Measurements from ENCODE around the gene UGT1A10.

Gene UGT1A10

DNA sequence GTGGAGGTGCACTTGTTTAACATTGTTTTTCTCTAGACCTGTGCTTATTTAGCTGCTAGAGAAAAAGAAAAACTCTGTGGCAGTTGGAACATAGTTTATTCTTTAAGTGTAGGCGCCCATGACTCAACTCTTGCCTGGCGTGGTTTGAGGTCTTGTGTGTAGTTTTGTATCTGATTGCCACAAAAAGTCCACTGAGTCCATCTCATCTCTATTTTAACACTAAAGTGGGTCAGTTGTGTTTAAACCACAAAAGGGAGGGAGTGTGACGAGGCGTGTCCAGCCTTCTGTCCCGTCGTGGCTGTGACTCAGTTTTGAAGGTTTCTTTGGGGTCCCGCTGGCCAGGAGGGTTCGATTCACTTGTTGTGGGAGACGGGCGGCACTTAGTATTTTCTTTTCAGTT lies 20.2 kb downstream of the UGT1A10 start:
- no peak for DNase-seq

DNA sequence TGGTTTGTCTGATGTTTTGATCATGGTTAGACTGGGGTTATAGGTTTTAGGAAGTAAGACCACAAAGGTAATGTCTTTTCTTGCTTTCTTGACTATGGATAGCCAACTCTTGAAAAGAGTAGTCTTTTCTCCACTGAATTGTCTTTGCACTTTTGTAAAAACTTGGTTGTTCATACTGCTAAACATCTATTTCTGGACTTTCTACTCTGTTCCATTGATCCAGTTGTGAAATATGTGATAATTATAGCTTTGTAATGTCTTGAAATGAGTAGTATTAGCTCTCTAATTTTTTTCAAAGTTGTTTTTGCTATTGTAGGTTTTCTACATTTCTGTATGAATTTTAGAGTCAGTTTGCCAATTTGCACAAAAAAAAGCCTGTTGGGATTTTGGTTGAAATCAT lies 22.4 kb downstream of the UGT1A10 start:
- DNase-seq: no peak

DNA sequence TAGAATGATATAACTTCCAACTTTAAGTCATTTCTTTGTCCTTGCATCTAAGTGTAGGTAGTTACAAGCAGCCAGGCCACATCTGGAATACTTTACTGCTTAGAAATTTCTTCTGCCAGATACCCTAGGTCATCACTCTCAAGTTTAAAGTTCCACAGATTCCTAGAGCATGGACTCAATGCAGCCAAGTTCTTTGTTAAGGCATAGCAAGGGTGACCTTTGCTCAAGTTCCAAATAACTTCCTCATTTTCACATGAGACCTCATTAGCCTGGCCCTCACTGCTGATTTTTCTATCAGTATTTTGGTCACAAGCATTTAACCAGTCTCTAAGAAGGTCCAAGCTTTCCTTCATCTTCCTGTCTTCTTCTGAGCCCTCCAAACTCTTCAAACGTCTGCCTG lies 27.7 kb downstream of the UGT1A10 start:
- DNase-seq: no peak

DNA sequence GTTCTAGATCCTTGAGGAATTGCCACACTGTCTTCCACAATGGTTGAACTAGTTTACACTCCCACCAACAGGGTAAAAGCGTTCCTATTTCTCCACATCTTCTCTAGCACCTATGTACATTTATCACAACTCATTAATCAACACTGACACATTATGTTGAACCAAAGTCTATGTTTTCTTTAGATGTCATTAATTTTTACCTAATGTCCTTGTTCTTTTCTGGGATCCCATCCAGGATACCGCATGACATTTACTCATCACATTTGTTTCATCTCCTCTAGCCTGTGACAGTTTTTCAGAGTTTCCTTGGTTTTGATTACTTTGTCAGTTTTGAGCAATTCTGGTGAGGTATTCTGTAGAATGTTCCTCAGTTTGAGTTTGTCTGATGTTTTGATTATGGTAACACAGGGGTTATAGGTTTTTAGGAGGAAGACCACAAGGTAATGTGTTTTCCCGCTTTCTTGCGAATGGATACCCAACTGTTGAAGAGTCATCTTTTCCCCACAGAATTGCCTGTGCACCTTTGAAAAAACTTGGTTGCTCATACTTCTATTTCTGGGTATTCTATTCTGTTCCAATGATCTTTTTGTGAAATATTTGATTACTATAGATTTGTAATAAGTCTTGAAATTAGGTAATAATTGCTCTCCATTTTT lies 32.5 kb downstream of the UGT1A10 start:
- no peak for DNase-seq

DNA sequence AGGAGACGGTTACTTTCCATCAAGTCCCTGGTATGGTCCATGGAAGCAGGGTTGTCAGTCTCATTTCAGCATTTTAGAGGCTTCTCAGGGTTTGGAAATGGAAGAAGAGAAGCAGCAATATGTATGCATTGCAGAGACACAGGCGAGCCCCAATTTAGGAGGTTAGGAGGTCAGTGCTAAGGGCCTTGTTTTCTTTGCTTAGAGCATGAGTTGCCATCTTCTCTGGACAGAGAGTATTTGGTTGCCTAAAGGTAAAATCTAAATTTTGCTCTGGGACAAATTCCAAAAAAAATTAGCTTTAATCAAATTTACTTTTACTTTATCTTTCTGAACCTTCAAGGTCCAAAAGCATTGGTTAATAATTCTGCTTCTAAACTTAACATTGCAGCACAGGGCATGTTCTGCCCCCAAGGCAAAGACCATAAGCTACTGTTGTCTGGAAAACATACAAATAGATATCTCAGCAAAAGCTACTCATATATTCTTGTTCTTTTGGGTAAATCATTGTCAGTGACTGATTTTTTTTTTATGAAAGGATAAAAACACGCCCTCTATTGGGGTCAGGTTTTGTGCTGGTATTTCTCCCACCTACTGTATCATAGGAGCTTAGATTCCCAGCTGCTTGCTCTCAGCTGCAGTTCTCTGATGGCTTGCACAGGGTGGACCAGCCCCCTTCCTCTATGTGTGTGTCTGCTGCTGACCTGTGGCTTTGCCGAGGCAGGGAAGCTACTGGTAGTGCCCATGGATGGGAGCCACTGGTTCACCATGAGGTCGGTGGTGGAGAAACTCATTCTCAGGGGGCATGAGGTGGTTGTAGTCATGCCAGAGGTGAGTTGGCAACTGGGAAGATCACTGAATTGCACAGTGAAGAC lies 35.3 kb downstream of the UGT1A10 start, which contains the start of gene UGT1A9:
UGT1A9 (plus strand) TSS at position 609 of the 872 bp plus-strand sequence; CDS start at position 646, 37 bp downstream.
- DNase-seq: no peak

DNA sequence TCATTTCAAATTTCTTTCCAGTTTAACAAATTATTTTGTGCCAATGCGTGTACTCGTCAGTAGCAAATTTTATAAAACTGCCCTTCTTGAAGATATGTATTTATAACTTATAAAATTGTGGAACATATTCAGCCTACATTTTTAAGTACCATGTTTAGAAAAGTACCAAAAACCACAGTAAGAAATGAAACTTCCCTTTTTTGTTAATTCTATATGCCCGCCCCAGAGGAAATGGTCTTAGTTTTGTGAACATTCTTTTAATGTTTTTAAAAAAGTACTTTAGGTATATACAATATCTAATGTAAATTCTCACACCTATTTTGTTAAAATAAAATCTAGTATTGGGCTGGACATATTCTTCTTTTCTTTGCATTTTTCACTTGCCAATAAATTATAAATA lies 36.6 kb downstream of the UGT1A10 start:
- DNase-seq: no peak

DNA sequence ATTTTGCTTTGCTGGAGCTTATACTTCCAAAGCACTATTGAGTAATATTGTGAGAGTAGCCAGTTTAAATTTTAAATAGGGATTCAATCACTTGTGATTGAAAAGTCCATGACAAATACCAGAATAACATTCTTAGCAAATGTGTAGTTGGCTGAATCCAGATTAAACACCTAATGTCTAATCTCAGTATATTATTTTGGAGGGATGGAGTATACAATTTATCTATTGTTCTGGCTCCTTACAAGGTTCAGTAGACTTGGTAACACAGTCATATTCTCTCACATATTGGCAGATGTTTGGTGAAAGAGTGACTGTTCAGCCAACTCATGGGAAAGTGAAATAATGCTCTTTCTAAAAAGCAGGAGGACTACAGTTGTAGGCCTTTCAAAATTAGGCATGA lies 37.6 kb downstream of the UGT1A10 start:
- no peak for DNase-seq

DNA sequence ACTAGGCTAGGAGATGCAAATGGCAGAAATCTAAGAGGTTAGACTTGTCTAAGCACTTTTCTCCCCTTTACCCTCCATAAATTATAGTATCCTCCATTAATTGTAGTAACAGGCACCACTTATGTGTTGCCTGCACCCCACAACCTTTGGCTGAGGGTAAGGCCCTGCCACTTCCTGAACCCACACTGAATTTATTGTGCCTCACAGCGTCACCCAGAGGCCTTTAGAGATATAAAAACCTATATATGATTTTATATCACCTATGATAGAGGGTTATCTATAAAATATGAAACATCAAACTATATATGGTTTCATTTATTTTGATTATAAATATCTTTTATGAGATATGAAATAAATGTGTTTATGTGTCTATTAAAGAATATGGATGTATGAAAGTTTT lies 38.1 kb downstream of the UGT1A10 start:
- no peak for DNase-seq

DNA sequence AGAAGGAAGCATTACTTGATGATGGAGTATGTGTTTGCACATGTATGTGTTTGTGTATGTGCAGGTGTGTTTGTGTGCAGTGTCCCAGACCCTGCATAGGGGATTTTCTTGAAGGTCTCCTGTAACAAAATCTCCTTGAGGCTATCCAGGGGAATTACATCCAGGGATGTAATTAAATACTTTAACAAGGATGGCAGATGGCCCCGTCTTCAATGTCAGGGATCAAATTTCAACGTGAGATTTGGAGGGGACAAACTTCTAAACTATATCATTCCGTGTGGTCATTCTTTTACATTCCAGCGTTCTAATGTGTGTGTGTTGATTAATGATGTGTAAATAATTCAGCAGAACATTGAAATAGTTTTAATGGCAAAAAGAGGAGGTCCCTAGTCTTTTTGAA lies 38.7 kb downstream of the UGT1A10 start:
- DNase-seq: no peak

DNA sequence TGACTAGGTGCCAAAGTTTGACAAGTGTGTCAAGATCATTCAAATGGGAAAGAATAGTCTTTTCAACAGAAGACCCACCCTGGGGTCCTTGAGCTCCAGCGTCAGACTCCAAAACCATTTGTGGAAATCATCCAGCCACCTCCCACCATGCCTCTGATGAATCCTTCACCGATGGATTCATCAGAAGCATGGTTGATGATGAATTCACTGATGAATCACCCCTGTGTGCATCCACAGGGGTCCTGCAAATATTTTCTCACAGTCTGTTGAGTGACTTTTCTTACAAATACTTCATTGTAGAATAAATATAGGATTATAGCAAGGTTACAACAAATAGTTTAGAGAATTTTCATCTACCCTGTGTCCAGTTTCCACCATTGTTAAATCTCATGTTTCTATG lies 39.8 kb downstream of the UGT1A10 start:
- DNase-seq: no peak

DNA sequence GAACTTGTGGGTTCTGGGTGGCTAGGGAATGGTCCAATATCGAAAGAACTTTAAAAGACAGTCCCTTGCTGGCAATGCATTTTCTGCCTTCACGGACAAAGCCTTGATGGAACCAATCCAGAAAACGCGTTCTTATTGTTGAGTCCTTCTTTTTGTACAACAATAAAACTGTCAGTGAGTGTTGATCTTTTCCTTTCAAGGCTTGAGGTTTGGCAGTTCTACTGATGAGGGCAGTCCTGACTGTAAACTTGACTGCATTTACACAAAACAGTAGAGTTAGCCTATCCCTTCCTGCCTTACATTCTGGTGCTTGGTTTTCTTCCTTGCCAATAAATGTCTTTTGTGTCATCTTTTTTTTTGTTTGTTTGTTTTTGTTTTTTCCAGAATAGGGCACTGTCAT lies 42.9 kb downstream of the UGT1A10 start:
- no peak for DNase-seq

DNA sequence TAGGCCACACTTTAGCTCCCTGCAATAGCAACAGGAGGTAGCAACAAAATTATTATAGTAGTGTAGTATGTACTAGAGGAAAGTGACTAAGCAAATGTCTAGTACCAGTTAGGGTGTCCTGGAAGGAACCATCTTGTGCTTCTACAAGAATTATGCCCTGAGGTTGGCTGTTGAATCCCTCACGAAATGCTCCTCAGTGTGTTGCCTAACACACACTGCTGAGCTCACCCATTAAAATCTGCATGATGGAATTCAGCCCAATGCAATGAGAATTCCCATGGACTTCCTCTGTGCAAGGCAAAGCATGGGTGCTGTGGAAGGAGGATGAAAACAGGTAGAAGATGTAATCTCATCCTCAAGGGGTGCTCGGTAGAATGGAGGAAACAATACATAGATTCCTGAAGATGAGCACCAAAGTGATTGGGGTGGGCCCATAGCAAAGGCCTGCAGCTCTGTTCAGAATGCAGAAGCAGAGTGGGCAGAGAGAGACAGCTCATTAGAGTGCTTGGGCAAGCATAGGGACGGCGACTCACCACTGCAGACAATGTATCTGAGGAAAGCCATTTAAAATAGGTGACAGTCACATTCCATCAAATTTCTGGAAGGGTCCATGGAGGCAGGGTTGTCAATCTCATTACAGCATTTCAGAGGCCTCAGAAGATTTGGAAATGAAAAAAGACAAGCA lies 44.3 kb downstream of the UGT1A10 start:
- DNase-seq: no peak

DNA sequence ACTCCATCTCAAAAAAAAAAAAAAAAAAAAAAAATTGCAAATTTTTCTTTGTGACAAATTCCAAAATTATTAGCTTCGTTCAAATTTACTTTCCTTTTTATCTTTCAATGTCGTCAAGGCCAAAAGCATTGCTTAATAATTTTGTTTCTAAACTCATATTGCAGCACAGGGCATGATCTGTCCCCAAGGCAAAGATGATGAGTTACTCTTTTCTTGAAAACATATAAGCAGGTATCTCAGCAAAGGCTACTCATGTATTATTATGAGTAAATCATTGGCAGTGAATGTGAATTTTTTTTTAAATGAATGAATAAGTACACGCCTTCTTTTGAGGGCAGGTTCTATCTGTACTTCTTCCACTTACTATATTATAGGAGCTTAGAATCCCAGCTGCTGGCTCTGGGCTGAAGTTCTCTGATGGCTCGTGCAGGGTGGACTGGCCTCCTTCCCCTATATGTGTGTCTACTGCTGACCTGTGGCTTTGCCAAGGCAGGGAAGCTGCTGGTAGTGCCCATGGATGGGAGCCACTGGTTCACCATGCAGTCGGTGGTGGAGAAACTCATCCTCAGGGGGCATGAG lies 45.4 kb downstream of the UGT1A10 start, which contains the start of gene UGT1A7:
UGT1A7 (plus strand) TSS at position 381 of the 579 bp plus-strand sequence; CDS start at position 418, 37 bp downstream.
- DNase-seq: no peak

DNA sequence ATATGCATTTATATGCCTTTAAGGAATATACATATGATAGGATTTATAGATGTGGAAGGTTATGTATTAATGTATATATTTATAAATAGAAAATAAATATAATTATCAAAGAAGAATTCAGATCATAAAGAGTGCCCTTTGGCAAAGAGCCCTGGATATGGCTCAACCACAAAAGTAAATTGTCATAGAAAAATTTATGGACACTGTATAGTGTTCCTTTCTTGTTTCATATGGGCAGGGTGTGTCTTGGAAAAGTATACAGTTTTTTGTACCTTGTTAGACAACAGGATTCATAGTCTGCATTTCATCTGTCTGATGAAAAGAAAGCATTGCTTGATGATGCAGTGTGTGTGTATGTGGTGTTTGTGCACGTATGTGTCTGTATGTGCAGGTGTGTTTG lies 48.4 kb downstream of the UGT1A10 start:
- DNase-seq: no peak

DNA sequence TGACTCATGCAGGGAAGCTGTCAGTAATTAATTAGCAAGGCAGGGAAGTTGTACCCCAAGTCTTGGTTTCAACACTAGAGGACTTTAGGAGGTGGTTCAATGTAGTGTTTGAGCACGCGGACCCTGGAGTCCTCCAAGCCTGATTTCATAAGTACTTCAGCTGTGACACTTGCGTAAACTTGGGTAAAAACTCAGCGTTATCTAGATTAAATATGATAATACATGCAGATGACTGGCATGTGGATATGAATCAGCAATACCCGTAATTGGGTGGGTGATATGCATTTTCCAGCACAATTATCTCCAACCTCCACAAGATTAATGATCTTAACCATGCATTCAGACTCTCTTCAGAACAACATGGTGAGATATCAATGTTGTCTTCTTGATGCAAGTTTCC lies 50.7 kb downstream of the UGT1A10 start:
- no peak for DNase-seq

DNA sequence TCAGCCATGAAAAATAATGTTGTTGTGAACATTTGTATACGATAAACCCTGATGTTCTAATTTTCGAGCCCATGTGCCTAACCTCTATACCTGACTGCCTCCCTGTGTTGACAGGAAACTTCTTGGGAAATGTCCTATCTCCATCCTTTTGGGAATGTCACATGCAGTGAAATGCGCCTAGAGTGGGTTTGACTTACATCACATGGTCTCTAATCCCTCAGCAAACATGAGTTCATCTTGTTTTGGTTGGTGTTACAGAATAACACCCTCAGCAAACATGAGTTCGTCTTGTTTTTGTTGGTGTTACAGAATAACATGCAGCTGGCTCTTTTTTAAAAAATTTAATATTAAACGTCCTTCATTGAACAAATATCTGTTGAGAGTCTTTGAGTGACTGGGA lies 52.1 kb downstream of the UGT1A10 start:
- DNase-seq: no peak

DNA sequence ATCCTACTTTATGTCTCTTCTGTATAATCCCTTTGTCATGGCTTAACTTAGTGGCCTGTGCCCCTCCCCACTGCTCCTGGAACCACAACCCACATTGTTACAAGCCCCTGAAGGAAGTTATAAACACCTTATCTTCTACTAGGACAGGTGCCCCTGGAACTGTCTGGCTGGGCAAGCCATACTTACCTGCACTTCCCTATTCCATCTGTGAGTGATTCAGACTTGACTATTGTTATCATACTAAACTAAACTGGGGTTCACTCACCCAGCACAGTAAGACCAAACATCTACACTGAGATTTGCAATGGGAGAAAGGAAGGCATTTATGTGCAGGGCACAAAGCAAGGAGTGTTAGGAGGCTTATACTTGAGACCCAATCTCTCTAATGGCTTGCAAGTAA lies 52.8 kb downstream of the UGT1A10 start:
- DNase-seq: no peak

DNA sequence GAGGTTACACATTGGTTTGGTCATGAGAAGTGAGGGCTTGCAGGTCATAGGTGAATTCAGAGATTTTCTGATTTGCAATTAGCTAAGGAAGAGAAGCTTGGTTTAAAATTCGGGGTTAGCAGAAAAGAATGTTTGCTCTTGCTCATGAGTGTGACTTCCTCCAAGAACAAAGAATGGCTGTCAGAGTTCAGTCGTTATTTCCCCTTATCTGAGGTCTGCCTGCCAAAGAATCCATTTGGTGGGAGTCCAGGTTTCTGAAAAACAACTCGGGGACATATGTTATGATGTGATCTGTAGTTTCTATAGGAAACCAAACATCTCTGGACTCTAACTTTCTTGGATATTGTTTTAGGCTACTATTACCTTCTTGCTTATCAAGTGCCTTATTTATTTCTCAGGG lies 53.3 kb downstream of the UGT1A10 start:
- DNase-seq: no peak

DNA sequence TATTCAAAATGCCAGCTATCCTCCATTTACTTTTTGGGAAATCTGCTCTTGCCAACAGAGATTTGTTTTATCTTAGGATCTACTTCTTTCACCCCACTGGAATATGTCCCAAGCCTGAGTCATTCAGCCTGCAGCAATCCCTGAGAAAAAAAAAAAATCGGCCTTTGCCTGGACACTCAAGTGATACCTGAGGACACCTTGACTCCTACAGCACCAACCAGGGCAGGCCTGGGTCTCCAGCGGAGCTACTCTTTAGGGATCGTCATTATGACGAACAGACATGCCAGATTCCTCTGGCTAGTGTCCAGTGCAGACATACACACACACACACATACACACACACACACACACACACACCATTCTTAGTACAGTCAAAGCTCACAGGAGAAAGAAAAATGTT lies 54.2 kb downstream of the UGT1A10 start:
- DNase-seq: no peak

DNA sequence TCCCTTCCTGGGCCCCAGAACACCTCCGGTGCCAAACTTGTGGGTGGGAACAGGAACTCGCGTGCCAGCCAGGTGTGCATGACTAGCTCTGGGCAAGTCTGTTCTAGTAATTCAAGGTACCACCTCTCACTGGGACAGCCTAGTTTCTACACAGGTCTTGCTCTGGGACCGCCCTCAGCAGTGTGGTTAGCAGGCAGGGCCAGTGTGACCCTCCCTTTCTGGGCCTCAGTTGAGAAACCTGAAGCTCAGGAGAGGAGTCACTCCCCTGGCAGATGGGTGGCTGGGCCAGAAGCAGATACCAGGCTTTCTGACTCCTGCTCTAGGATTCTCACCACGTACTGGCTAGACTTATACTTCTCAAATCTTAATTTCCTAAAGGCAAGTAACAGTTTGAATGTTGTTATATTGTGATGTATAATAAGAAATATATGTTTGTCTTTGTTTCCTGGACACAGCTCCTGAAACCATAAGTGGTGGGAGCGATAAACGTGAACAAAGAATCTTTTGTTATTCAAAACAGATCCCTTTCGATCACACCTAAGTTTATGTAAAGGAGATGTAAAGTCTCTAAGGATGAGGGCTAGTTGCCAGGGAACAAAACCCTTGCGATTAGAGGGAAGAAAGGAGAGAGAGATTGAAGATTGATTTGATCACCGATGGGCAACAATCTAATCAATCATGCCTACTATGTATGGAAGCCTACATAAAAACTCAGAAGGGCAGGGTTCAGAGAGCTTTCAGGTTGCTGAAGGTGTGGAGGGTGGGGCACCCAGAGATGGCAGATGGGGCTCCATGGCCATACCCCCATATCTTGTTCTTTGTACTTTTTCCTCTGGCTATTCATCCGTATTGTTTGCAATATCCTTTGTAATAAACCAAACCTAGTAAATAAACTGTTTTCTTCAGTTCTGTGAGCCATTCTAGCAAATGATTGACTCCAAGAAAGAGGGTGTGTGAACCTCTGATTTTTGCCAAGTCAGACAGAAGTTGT lies 55.5 kb downstream of the UGT1A10 start:
- DNase-seq: no peak

DNA sequence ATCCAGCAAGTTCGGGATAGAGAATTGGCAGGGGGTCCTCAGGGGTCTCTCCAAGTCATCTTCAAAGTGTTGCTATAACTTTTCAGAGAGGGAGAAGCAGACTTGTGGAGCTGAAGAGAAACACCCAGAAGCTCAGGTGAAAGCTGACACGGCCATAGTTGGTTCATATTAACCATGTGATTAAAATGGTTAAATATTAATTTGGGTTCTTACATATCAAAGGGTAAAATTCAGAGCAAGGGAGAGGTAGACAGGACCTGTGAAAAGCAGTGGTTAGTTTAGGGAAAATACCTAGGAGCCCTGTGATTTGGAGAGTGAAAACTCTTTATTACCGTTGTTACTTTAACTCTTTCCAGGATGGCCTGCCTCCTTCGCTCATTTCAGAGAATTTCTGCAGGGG lies 56.4 kb downstream of the UGT1A10 start, which contains the start of gene UGT1A6:
UGT1A6 (plus strand) TSS at position 243 of the 400 bp plus-strand sequence; CDS start at position 358, 115 bp downstream.
- DNase-seq: no peak

DNA sequence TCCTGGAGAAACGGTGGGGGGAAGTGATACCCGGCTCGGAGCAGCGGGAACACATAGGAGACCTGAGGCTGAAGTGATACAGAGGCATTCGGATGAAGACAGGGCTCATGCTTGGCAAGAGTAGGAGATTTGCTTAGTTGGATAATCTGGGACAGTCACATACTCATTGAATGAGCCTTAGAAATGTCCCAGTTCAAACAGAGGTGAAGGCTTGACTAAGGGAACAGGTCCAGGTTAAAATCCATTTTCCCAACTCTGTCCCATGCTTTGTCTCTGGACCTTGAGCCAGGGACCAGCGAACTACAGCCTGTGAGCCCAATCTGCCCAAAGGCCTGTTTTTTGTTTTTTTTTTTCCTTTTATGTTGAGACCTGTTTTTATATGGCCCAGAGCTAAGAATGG lies 57.7 kb downstream of the UGT1A10 start:
- no peak for DNase-seq

Measured in activated T-cell treated with anti-CD3 and anti-CD28 coated beads for 4 hours (primary cell).